GM12873 (cell line): Measurements from ENCODE around the gene OPTN.

Source experiments
- TF ChIP-seq, protein P1 (sequence below): IDR thresholded peaks from 2 replicates; pipeline ENCODE4 v1.5.1; 2012; ENCODE audit warnings: low read depth, mild to moderate bottlenecking, moderate library complexity, low read length, control low read depth; ENCODE audit not compliant: insufficient read depth; ENCODE audit errors: missing control alignments

OPTN gene

DNA sequence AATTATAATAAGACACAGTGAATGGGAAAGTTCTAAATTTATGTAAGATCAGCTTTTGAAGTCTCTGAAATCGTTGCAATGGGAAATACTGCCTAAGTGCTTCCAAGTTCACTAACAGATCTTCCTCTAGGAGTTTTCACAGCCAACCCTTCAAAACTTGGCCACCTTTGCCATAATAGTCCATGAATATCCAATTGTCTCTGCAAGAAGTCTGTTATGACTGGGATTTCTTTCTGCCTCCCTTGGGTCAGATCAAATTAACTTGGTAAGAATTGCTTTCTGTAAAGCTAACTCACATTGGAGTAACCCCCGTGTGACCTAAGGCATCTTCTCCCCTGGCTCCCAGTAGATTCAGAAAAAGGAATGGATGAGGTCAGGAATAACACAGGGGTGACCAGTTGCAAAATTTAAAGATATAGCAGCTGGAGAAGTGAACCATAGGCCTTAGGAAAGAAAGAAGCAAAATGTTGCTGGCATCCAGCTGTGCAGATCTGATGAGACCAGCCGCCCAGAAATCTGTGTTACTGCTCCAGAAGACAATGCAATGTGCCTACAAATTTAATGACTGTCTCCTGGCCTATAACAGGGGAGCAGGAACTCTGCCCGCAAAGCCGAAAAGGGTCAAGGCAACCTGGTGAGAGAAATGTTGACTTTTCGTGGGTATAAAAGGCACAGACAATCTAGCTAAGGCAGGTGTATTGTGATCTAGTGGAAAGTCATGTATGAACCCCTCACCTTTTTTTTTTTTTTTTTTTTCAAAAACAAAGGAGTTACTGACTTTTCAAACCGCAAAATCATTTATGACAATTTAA, 7.5 kb upstream of the OPTN start:
- TF ChIP-seq, protein P1, sequence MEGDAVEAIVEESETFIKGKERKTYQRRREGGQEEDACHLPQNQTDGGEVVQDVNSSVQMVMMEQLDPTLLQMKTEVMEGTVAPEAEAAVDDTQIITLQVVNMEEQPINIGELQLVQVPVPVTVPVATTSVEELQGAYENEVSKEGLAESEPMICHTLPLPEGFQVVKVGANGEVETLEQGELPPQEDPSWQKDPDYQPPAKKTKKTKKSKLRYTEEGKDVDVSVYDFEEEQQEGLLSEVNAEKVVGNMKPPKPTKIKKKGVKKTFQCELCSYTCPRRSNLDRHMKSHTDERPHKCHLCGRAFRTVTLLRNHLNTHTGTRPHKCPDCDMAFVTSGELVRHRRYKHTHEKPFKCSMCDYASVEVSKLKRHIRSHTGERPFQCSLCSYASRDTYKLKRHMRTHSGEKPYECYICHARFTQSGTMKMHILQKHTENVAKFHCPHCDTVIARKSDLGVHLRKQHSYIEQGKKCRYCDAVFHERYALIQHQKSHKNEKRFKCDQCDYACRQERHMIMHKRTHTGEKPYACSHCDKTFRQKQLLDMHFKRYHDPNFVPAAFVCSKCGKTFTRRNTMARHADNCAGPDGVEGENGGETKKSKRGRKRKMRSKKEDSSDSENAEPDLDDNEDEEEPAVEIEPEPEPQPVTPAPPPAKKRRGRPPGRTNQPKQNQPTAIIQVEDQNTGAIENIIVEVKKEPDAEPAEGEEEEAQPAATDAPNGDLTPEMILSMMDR: no peak

DNA sequence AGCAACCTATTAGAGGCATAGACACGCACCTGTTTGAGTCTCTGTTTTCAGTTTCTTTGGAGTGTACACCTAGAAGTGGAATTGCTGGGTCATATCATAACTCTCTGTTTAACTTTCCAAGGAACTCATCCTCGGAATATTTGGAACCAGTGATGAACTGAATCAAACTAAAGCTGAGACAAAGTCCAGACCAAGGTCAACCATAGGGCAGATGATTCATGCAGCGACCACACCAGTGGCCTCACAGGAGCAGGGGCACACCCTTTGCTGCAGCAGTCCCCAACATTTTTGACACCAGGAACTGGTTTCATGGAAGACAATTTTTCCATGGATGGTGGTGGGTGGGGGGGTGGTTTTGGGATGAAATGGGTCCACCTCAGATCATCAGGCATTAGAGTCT, 4.9 kb upstream of the OPTN start:
- TF ChIP-seq, protein P1: no peak

DNA sequence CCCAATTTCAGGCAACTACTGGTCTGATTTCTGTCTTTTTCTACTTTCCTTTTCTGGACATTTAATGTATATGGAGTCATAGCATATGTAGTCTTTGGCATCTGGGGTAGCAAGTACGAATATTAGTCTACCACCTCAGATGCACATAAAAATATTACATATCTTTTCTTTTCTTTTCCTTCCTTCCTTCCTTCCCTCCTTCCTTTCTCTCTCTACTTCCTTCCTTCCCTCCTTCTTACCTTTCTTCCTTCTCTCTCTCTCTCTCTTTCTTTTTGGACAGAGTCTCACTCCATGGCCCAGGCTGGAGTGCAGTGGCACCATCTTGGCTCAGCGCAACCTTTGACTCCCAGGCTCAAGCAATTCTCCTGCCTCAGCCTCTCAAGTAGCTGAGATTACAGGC, 4.0 kb upstream of the OPTN start:
- TF ChIP-seq, protein P1: no peak

DNA sequence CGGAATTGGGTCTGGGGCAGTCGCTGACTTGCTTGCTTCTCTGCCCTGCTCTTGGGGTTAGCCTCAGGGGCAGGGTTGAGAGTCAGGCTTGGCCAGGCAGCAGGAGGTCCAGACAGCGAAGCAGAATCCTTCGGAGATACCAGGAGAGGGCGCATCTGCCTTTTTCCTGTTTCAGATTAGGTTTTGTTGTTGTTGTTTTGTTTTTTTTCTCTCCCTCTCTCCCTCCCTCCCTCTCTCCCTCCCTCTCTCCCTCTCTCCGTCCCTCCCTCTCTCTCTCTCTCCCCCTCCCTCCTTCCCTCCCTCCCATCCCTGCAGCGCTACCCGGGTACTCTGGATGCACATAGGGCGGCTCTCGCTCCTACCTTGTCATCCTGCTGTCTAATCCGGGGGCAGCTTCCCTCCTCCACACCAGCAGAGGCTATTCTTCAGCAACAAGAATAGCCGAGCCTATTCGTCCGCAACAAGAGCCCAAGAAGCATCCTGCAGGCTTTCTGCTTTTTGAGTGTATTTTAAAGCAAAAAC, 758 bp upstream of the OPTN start:
- TF ChIP-seq, protein P1: peak; percentile 78

DNA sequence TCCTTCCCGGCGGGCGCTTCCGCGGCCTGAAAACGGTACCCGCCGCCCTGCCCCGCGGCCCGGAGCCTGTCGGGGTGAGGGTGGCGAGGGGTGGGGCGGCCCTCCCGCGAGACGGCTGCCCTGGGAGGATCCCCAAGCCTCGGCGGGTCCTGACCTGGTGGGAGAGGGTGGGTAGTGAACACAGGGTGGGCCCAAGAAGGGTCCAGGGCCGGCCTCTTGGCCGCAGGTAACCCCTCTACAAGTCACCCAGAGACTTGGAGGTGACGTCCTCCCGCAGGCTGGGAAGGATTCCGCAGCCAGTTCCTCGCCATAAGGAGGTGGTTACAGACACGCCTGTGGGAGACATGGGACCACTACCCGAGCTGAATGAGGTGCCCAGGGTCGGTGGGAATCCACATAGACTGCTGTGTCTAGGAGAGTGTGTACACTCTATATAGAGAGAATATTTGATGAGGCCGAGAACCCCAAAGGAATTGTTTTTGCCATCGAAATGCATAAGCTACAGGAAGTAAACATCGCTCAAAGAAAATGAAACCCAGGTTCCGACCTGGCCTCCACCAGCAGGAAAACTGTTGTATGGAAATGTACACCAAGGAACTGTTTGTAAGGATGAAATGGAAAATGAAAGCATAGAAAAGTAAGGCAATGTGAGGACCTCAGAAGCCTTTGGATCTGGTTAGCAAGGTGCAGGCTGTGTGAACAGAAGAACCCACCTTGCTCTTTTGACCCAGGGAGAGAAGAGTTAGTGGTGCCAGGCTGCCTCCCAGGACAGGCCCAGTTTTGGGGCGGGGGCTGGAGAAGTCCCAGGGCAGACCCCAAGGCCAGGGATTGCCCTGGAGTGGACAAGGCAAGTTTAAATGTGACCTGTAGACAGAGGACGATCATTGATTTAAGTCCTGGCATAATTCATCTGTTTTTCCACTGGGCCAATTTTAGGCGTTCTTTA, 659 bp downstream of the OPTN start:
- TF ChIP-seq, protein P1: no peak

DNA sequence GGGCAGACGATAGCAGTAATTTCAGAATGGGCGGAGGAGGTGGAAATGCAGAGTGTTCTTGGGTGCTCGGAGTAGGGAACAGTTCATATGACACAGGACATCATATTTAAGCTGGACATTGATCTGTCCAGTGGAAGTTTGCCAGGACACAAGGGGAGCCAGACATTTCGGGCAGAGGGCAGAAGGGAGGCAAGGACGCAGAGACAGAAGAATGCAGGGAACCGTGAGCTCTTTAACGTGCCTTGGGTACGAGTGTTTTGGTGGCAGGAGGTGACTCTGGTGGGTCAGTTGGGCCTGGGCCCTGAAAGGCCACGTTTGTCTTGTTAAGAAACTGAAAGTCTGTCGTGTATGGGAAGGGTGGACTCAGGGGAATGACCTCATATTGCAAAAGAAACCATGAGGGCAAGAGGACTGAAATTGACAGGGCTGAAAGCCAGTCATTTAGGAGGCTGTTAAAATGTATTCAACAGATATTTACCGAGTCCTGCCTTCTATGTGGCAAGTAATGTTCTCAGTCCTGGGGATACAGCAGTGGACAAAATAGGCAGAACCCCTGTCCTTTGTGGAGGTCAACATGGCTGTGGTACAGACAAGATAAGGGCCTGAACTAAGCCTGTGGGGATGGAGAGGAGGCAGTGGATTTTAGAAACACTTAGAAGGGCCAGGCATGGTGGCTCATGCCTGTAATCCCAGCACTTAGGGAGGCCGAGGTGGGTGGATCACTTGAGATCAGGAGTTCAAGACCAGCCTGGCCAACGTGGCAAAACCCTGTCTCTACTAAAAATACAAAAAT, 2.2 kb downstream of the OPTN start:
- TF ChIP-seq, protein P1: no peak

DNA sequence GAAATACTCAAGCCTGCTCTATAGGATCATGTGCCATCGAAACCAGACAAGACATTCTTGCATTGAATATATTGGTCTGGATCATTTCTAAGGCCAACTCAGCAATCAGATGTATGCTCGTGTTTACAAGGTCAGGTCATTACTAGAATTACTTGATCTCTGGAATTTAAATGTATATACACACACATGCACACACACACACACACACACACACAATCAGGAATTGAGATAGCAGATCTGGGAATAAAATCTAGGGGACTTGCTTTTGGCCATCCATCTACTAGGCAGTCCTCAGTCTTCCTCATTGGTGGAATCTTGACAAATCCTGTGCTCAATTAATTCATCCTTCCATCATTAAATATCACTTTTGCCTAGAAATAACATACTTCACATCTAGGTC, 3.6 kb downstream of the OPTN start:
- TF ChIP-seq, protein P1: no peak
